Measurements from ENCODE around the gene BICDL1.
A peak's percentile ranks its signal among the peaks of the same experiment; 100 is the strongest.

BICDL1 gene

DNA sequence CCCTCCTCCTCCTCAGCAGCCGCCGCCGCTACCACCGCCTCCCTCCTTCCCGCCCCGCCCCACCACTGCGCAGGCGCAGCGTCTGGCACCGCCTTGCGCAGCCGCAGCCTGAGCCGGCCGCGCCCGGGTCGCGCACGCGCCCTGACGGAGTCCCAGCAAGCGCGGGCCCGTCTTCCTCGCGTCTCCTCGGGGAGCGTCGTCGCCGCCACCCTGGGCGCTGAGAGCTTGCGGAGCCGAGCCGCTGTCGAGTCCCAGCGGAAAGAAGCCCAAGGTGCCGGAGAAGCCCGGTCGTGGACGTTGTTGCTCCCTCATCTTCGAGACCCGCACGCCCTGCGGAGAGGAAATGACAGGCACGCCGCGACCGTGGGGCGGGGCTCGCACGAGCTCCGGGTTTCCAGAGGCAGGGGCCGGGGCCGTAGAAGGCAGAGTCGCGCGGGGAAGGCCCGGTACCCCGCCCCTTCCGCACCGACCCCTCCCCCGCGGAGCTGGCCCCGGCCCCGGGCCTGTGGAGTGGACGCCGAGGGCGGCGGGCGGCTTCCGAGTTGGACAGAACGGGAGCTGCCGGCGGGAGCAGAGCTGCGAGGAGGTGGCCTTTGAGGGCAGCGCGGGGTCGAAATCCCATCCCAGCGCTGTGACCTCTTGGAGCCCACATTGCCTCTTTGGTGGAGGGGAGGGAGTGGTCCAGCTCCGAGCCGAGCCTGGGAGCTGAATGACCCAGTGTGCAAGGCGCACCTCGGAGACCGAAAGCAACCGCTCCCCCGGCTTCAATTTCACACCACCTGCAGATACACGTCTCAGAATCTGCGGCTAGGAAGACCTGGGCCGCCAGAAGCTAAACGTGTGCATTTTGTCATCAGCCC lies 128.0 kb downstream of the BICDL1 start (continued):
- TF ChIP-seq, protein P1, sequence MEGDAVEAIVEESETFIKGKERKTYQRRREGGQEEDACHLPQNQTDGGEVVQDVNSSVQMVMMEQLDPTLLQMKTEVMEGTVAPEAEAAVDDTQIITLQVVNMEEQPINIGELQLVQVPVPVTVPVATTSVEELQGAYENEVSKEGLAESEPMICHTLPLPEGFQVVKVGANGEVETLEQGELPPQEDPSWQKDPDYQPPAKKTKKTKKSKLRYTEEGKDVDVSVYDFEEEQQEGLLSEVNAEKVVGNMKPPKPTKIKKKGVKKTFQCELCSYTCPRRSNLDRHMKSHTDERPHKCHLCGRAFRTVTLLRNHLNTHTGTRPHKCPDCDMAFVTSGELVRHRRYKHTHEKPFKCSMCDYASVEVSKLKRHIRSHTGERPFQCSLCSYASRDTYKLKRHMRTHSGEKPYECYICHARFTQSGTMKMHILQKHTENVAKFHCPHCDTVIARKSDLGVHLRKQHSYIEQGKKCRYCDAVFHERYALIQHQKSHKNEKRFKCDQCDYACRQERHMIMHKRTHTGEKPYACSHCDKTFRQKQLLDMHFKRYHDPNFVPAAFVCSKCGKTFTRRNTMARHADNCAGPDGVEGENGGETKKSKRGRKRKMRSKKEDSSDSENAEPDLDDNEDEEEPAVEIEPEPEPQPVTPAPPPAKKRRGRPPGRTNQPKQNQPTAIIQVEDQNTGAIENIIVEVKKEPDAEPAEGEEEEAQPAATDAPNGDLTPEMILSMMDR (tag by site-specific recombination; IDR thresholded peaks at IDR 0.05) = no peak
- TF ChIP-seq, protein P2, sequence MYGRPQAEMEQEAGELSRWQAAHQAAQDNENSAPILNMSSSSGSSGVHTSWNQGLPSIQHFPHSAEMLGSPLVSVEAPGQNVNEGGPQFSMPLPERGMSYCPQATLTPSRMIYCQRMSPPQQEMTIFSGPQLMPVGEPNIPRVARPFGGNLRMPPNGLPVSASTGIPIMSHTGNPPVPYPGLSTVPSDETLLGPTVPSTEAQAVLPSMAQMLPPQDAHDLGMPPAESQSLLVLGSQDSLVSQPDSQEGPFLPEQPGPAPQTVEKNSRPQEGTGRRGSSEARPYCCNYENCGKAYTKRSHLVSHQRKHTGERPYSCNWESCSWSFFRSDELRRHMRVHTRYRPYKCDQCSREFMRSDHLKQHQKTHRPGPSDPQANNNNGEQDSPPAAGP (tag by site-specific recombination; IDR thresholded peaks at IDR 0.05) = 0 out of 2 replicates have a peak, but pooled peaks have one; percentile 10
- peak; percentile 82 for TF ChIP-seq SP2 (tag by site-specific recombination; IDR thresholded peaks at IDR 0.05)
- TF ChIP-seq, protein P3, sequence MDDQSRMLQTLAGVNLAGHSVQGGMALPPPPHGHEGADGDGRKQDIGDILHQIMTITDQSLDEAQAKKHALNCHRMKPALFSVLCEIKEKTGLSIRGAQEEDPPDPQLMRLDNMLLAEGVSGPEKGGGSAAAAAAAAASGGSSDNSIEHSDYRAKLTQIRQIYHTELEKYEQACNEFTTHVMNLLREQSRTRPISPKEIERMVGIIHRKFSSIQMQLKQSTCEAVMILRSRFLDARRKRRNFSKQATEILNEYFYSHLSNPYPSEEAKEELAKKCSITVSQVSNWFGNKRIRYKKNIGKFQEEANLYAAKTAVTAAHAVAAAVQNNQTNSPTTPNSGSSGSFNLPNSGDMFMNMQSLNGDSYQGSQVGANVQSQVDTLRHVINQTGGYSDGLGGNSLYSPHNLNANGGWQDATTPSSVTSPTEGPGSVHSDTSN (CRISPR knock-in tag; IDR thresholded peaks at IDR 0.05) = peak; percentile 41; the same call in 1 of the 2 replicates
- TF ChIP-seq, protein P4, sequence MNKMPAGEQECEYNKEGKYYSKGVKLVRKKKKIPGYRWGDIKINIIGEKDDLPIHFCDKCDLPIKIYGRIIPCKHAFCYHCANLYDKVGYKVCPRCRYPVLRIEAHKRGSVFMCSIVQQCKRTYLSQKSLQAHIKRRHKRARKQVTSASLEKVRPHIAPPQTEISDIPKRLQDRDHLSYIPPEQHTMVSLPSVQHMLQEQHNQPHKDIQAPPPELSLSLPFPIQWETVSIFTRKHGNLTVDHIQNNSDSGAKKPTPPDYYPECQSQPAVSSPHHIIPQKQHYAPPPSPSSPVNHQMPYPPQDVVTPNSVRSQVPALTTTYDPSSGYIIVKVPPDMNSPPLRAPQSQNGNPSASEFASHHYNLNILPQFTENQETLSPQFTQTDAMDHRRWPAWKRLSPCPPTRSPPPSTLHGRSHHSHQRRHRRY (tag by site-specific recombination; IDR thresholded peaks at IDR 0.05) = no peak
- peak; percentile 81 for TF ChIP-seq ZBTB17 (tag by site-specific recombination; IDR thresholded peaks at IDR 0.05)
- TF ChIP-seq, protein P5, sequence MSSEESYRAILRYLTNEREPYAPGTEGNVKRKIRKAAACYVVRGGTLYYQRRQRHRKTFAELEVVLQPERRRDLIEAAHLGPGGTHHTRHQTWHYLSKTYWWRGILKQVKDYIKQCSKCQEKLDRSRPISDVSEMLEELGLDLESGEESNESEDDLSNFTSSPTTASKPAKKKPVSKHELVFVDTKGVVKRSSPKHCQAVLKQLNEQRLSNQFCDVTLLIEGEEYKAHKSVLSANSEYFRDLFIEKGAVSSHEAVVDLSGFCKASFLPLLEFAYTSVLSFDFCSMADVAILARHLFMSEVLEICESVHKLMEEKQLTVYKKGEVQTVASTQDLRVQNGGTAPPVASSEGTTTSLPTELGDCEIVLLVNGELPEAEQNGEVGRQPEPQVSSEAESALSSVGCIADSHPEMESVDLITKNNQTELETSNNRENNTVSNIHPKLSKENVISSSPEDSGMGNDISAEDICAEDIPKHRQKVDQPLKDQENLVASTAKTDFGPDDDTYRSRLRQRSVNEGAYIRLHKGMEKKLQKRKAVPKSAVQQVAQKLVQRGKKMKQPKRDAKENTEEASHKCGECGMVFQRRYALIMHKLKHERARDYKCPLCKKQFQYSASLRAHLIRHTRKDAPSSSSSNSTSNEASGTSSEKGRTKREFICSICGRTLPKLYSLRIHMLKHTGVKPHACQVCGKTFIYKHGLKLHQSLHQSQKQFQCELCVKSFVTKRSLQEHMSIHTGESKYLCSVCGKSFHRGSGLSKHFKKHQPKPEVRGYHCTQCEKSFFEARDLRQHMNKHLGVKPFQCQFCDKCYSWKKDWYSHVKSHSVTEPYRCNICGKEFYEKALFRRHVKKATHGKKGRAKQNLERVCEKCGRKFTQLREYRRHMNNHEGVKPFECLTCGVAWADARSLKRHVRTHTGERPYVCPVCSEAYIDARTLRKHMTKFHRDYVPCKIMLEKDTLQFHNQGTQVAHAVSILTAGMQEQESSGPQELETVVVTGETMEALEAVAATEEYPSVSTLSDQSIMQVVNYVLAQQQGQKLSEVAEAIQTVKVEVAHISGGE (tag by site-specific recombination; conservative IDR thresholded peaks at IDR 0.05; ENCODE audit: low read depth) = peak; percentile 32; the same call in 1 of the 2 replicates
- TF ChIP-seq, protein P6, sequence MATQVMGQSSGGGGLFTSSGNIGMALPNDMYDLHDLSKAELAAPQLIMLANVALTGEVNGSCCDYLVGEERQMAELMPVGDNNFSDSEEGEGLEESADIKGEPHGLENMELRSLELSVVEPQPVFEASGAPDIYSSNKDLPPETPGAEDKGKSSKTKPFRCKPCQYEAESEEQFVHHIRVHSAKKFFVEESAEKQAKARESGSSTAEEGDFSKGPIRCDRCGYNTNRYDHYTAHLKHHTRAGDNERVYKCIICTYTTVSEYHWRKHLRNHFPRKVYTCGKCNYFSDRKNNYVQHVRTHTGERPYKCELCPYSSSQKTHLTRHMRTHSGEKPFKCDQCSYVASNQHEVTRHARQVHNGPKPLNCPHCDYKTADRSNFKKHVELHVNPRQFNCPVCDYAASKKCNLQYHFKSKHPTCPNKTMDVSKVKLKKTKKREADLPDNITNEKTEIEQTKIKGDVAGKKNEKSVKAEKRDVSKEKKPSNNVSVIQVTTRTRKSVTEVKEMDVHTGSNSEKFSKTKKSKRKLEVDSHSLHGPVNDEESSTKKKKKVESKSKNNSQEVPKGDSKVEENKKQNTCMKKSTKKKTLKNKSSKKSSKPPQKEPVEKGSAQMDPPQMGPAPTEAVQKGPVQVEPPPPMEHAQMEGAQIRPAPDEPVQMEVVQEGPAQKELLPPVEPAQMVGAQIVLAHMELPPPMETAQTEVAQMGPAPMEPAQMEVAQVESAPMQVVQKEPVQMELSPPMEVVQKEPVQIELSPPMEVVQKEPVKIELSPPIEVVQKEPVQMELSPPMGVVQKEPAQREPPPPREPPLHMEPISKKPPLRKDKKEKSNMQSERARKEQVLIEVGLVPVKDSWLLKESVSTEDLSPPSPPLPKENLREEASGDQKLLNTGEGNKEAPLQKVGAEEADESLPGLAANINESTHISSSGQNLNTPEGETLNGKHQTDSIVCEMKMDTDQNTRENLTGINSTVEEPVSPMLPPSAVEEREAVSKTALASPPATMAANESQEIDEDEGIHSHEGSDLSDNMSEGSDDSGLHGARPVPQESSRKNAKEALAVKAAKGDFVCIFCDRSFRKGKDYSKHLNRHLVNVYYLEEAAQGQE (tag by site-specific recombination; IDR thresholded peaks at IDR 0.05) = peak; percentile 25; the same call in 1 of the 2 replicates
- no peak for TF ChIP-seq ZNF311 (tag by site-specific recombination; IDR thresholded peaks at IDR 0.05; ENCODE audit: borderline replicate concordance)
- no peak for TF ChIP-seq ZNF768 (tag by site-specific recombination; IDR thresholded peaks at IDR 0.05)

DNA sequence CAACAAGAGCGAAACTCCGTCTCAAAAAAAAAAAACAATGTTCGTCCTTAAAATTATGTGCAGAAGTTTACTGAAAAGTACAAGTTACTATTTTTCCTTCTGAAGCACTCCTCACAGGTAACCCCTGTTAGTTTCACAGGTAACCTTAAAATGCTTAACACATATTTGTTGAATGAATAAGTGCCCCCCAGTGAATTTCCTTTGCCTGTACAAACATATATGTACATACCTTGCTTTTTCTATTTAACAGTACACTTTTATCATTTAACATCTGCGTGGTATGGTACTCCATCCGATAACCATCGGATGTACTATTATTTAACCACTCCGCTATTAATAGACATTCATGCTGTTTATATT lies 128.9 kb downstream of the BICDL1 start:
- peaks cover 9% of the 10 kb centered on the region for H3K4me1 ChIP-seq (ENCODE audit: control insufficient read depth, insufficient read depth, low read length)
- TF ChIP-seq, protein P7, sequence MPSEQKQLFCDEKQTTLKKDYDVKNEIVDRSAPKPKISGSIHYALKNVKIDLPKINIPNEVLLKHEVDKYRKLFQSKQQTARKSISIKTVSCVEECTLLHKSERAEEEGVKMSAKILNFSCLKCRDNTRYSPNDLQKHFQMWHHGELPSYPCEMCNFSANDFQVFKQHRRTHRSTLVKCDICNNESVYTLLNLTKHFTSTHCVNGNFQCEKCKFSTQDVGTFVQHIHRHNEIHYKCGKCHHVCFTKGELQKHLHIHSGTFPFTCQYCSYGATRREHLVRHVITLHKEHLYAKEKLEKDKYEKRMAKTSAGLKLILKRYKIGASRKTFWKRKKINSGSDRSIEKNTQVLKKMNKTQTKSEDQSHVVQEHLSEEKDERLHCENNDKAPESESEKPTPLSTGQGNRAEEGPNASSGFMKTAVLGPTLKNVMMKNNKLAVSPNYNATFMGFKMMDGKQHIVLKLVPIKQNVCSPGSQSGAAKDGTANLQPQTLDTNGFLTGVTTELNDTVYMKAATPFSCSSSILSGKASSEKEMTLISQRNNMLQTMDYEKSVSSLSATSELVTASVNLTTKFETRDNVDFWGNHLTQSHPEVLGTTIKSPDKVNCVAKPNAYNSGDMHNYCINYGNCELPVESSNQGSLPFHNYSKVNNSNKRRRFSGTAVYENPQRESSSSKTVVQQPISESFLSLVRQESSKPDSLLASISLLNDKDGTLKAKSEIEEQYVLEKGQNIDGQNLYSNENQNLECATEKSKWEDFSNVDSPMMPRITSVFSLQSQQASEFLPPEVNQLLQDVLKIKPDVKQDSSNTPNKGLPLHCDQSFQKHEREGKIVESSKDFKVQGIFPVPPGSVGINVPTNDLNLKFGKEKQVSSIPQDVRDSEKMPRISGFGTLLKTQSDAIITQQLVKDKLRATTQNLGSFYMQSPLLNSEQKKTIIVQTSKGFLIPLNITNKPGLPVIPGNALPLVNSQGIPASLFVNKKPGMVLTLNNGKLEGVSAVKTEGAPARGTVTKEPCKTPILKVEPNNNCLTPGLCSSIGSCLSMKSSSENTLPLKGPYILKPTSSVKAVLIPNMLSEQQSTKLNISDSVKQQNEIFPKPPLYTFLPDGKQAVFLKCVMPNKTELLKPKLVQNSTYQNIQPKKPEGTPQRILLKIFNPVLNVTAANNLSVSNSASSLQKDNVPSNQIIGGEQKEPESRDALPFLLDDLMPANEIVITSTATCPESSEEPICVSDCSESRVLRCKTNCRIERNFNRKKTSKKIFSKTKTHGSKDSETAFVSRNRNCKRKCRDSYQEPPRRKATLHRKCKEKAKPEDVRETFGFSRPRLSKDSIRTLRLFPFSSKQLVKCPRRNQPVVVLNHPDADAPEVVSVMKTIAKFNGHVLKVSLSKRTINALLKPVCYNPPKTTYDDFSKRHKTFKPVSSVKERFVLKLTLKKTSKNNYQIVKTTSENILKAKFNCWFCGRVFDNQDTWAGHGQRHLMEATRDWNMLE (tag by site-specific recombination; conservative IDR thresholded peaks at IDR 0.05; ENCODE audit: low read depth) = no peak
- TF ChIP-seq TRIM28 (IDR thresholded peaks at IDR 0.05; ENCODE audit: borderline replicate concordance, low read length) (no peak), SCRT2 (tag by site-specific recombination; IDR thresholded peaks at IDR 0.05) (no peak)
- H3K4me3 ChIP-seq (ENCODE audit: low read depth, low read length) = peak overlapping the region; percentile 80
- CTCF ChIA-PET = interaction anchor here (0.5 to 1.9 kb wide), 4 partner anchors 18 to 338 kb away, joined by 3 to 13 read pairs (median 4); partner anchors contain the start of gene RPLP0
- peaks cover 2 to 21% of the 10 kb centered on the region in 2 experiments; a peak in 2 of 3 replicates for H3K36me3 ChIP-seq (ENCODE audit: control insufficient read depth in 2 of 2, insufficient read depth in 1 of 2, low read length in 2 of 2)
- POLR2A ChIA-PET = interaction anchor here (0.7 to 2.8 kb wide), 6 partner anchors 8 to 175 kb away, joined by 4 to 33 read pairs (median 6); partner anchors contain the start of genes RNU4-1 and RPLP0
- no peaks in the 10 kb centered on the region for H3K9me3 ChIP-seq (ENCODE audit: control insufficient read depth, insufficient read depth, low read depth, low read length)
- H3K27ac ChIP-seq (ENCODE audit: extremely low read depth, low read depth, low read length) = no peak overlapping the region
